Measurements from ENCODE around the gene ZNF672.

Gene ZNF672

GRCh38 chr1:248848602-248849001, 10.6 kb downstream of the ZNF672 start:
- CTCF ChIA-PET, result no interaction called here

GRCh38 chr1:248849152-248849551, 11.1 kb downstream of the ZNF672 start:
- Mint-ChIP-seq H3K27ac (no peak overlapping the region), H3K4me1 (no peaks in the 10 kb centered on the region), H3K9me3 (no peaks in the 10 kb centered on the region), H3K4me3 (no peak overlapping the region), H3K27me3 (no peaks in the 10 kb centered on the region), H3K36me3 (peaks cover 25% of the 10 kb centered on the region)
- CTCF ChIA-PET, result no interaction called here
- DNase-seq, result no peak

More at GRCh38 chr1:248848602-248849001, 10.6 kb downstream of the ZNF672 start:
- Mint-ChIP-seq H3K27me3 (no peaks in the 10 kb centered on the region), H3K4me3 (no peak overlapping the region), H3K27ac (peak overlapping the region; percentile 47), H3K4me1 (no peaks in the 10 kb centered on the region), H3K9me3 (no peaks in the 10 kb centered on the region), H3K36me3 (peaks cover 23% of the 10 kb centered on the region)
- no peak for DNase-seq

DNA sequence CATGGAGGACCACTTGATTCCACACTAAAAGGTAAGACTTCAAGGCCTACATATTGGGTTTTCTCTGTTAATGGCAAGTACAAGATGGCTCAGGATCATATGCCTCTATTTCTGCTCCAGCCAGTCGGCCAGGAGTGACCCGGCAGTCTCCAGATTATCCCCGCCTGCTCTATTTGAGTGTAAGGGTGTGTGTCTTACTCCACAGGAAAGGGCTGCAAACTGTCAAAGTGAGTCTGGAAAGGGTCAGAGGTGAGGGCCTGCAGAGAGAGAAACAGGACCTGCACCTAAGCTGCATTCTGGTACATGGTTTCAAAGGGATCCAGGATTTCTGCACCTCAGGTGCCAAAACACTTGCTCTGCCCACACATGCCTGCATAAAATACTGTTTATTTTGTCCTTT, 11.6 kb downstream of the ZNF672 start:
- H3K4me1 Mint-ChIP-seq, result no peaks in the 10 kb centered on the region
- DNase-seq, result no peak
- no peaks in the 10 kb centered on the region for H3K9me3 Mint-ChIP-seq
- H3K27ac Mint-ChIP-seq, result no peak overlapping the region
- no peaks in the 10 kb centered on the region for H3K27me3 Mint-ChIP-seq
- CTCF ChIA-PET, result interaction anchor here (1.0 kb wide), 1 partner anchor 9 kb away, joined by 3 read pairs; the partner anchor contains the start of gene ZNF692
- H3K4me3 Mint-ChIP-seq, result no peak overlapping the region
- peaks cover 22% of the 10 kb centered on the region for H3K36me3 Mint-ChIP-seq

DNA sequence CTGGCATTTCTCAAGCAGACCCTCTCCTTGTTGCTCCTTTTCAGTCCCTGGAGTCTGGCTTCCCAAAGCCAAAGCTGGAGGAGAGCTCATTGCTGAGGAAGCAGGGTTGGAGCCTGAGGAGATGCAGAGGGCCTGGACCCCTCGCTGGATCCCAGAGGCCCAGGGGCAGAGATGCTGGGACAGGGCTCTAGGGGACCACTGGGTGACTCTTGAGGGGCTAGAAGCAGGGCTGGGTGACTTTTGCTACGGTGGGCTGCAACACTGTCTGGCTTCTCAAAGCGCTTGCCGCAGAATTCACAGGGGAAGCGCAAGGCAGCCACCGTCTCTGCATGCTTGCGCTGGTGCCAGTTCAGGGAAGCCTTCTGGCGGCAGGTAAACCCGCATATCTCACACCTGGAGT, 12.1 kb downstream of the ZNF672 start:
- H3K9me3 Mint-ChIP-seq, result no peaks in the 10 kb centered on the region
- H3K4me3 Mint-ChIP-seq, result no peak overlapping the region
- no peak overlapping the region for H3K27ac Mint-ChIP-seq
- no peak for DNase-seq
- no peaks in the 10 kb centered on the region for H3K4me1 Mint-ChIP-seq
- CTCF ChIA-PET, result interaction anchor here (1.0 kb wide), 1 partner anchor 8 kb away, joined by 3 read pairs; the partner anchor contains the start of gene ZNF692
- H3K27me3 Mint-ChIP-seq, result no peaks in the 10 kb centered on the region
- peaks cover 26% of the 10 kb centered on the region for H3K36me3 Mint-ChIP-seq

DNA sequence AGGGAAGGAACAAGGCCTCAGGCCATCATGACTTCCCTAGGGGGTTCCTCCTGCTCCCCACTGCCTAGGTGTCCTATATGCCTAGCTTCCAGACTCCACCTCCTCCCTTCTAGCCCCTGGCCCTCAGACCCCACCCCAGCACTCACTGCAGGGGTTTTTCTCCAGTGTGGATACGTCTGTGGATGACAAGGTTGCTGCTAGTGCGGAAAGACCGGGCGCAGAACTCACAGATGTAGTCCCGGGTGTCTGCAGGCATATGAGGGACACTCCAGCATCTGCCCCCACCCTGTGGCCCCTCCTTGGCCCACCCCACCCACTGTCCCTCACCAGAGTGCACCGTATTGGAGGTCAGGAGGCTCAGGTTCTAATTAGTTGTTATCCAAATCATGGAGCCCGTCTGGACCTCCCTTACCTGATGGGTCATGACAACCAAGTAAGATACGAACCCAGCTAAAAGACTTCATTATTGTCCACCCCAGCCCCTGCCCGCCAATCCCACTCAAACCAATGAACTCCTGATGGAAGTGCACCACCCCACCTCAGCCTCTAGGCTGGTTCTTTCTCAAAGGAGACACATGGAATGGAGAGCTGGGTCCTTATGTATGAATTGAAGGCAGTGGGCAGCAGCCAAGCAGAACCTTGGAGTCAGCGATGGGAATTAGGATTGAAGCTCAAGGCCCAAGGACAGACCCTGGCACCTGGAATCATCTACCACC, 12.7 kb downstream of the ZNF672 start:
- CTCF ChIA-PET, result interaction anchor here (1.0 kb wide), 1 partner anchor 8 kb away, joined by 3 read pairs; the partner anchor contains the start of gene ZNF692
- Mint-ChIP-seq H3K27ac (no peak overlapping the region), H3K9me3 (no peaks in the 10 kb centered on the region), H3K36me3 (peaks cover 28% of the 10 kb centered on the region), H3K27me3 (no peaks in the 10 kb centered on the region), H3K4me1 (peaks cover under 1% of the 10 kb centered on the region), H3K4me3 (no peak overlapping the region)
- no peak for DNase-seq

DNA sequence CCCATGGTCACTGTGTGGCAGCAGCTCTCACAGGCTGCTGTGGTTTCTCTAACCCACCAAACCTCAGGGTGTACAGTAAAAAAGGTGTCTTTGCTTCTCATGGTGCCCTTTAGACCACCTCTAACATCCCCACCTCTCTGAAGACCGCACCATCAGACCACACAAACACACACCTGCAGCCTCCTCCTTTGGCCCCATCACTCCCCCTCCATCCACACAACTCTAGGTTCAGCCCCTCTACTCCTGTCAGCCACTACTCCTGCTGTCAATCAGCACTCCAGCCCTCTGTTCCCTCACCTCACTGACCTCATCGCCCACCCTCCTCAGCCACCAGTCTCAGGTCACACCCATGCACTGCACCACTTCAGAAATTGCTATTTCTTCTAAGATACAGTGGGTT, 13.4 kb downstream of the ZNF672 start:
- Mint-ChIP-seq H3K9me3 (no peaks in the 10 kb centered on the region), H3K4me1 (peaks cover 7% of the 10 kb centered on the region), H3K27ac (no peak overlapping the region), H3K4me3 (no peak overlapping the region), H3K27me3 (no peaks in the 10 kb centered on the region), H3K36me3 (peaks cover 31% of the 10 kb centered on the region)
- CTCF ChIA-PET, result no interaction called here
- no peak for DNase-seq

- peaks cover 18% of the 10 kb centered on the region for H3K4me1 Mint-ChIP-seq
- CTCF ChIA-PET, result interaction anchor here (1.3 kb wide), 1 partner anchor 14 kb away, joined by 3 read pairs; no protein-coding TSS in a partner anchor
- no peak overlapping the region for H3K4me3 Mint-ChIP-seq
These were observed 14.7 kb downstream of the ZNF672 start for GRCh38 chr1:248852481-248853405.

GRCh38 chr1:248853663-248854375, 15.8 kb downstream of the ZNF672 start:
- no peak overlapping the region for H3K4me3 Mint-ChIP-seq
- DNase-seq, result peak; percentile 32
- H3K27ac Mint-ChIP-seq, result no peak overlapping the region
- no peaks in the 10 kb centered on the region for H3K27me3 Mint-ChIP-seq
- no peaks in the 10 kb centered on the region for H3K9me3 Mint-ChIP-seq
- H3K36me3 Mint-ChIP-seq, result peaks cover 19% of the 10 kb centered on the region
- peaks cover 22% of the 10 kb centered on the region for H3K4me1 Mint-ChIP-seq
- CTCF ChIA-PET, result no interaction called here

More at GRCh38 chr1:248852481-248853405, 14.7 kb downstream of the ZNF672 start:
- no peak overlapping the region for H3K27ac Mint-ChIP-seq
- H3K36me3 Mint-ChIP-seq, result peaks cover 23% of the 10 kb centered on the region
- H3K27me3 Mint-ChIP-seq, result no peaks in the 10 kb centered on the region
- no peaks in the 10 kb centered on the region for H3K9me3 Mint-ChIP-seq
- no peak for DNase-seq

- Mint-ChIP-seq H3K36me3 (peaks cover 16% of the 10 kb centered on the region), H3K4me1 (peaks cover 36% of the 10 kb centered on the region), H3K27me3 (no peaks in the 10 kb centered on the region), H3K27ac (no peak overlapping the region), H3K9me3 (no peaks in the 10 kb centered on the region), H3K4me3 (no peak overlapping the region)
- no peak for DNase-seq
- CTCF ChIA-PET, result interaction anchor here (1.4 to 2.1 kb wide), 2 partner anchors 14 to 53 kb away, joined by 4 to 5 read pairs; no protein-coding TSS in a partner anchor
These were observed 17.6 kb downstream of the ZNF672 start for GRCh38 chr1:248855580-248855979.

GRCh38 chr1:248856176-248856575, 18.2 kb downstream of the ZNF672 start:
- H3K9me3 Mint-ChIP-seq, result no peaks in the 10 kb centered on the region
- peaks cover 36% of the 10 kb centered on the region for H3K4me1 Mint-ChIP-seq
- no peaks in the 10 kb centered on the region for H3K27me3 Mint-ChIP-seq
- CTCF ChIA-PET, result interaction anchor here (1.4 to 2.7 kb wide), 3 partner anchors 14 to 70 kb away, joined by 4 to 8 read pairs (median 5); no protein-coding TSS in a partner anchor
- no peak for DNase-seq
- peak overlapping the region; percentile 31 for H3K27ac Mint-ChIP-seq
- no peak overlapping the region for H3K4me3 Mint-ChIP-seq
- H3K36me3 Mint-ChIP-seq, result peaks cover 16% of the 10 kb centered on the region

DNA sequence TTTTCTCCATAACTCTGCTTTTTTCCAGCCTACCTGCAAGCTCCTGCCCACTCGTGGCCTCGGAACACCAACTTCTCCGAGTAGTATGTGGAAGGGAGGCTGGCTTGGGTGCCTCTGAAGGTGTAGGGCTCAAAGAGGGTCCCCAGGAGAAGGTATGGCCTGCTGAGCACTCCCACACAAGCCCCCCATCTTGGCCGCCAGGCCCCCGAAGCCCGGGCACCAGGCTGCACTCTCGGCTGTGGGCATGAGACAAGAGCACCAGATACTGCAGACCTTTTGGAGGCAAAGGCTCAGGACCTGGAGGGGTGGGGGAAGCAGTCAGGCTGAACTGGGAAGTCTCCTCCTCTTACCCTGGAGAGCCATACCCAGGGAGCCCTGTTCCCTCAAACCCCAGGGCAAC, 19.2 kb downstream of the ZNF672 start:
- Mint-ChIP-seq H3K4me1 (peaks cover 43% of the 10 kb centered on the region), H3K27me3 (no peaks in the 10 kb centered on the region), H3K4me3 (peak overlapping the region; percentile 89), H3K9me3 (no peaks in the 10 kb centered on the region), H3K27ac (peak overlapping the region; percentile 94), H3K36me3 (peaks cover 16% of the 10 kb centered on the region)
- no peak for DNase-seq
- CTCF ChIA-PET, result interaction anchor here (1.4 to 2.7 kb wide), 2 partner anchors 51 to 69 kb away, joined by 4 to 8 read pairs; no protein-coding TSS in a partner anchor

DNA sequence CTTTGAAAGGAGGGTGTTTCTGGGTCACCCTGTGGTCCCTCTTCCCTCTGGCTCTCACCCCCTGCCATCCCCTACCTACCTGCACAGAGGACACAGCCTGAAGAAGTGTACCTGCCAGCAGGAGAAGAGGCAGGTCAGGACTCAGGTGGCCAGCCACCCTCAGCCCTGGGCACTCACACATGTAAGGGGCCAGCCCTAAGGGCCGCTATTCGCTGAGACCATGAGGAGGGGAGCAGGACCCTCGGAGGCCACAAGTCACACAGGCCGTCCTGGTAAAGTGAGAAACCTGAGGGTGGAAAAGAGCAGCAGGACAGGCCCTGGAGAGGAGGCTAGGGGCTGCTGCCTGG, 19.7 kb downstream of the ZNF672 start:
- no peak for DNase-seq
- H3K27me3 Mint-ChIP-seq, result peaks cover 3% of the 10 kb centered on the region
- CTCF ChIA-PET, result interaction anchor here (0.8 to 2.9 kb wide), 8 partner anchors 8 to 69 kb away, joined by 3 to 19 read pairs (median 6); partner anchors contain the start of genes SH3BP5L and ZNF672
- peak overlapping the region; percentile 89 for H3K4me3 Mint-ChIP-seq
- peaks cover 16% of the 10 kb centered on the region for H3K36me3 Mint-ChIP-seq
- H3K27ac Mint-ChIP-seq, result peak overlapping the region; percentile 94
- H3K9me3 Mint-ChIP-seq, result no peaks in the 10 kb centered on the region
- peaks cover 48% of the 10 kb centered on the region for H3K4me1 Mint-ChIP-seq

- CTCF ChIA-PET, result interaction anchor here (0.8 to 2.9 kb wide), 11 partner anchors 8 to 68 kb away, joined by 3 to 19 read pairs (median 4); partner anchors contain the start of genes SH3BP5L and ZNF672
- H3K36me3 Mint-ChIP-seq, result peaks cover 16% of the 10 kb centered on the region
- H3K9me3 Mint-ChIP-seq, result no peaks in the 10 kb centered on the region
- H3K27ac Mint-ChIP-seq, result peak overlapping the region; percentile 94
- peak; percentile 53 for DNase-seq
- peaks cover 5% of the 10 kb centered on the region for H3K27me3 Mint-ChIP-seq
- H3K4me3 Mint-ChIP-seq, result peak overlapping the region; percentile 89
- peaks cover 52% of the 10 kb centered on the region for H3K4me1 Mint-ChIP-seq
These were observed 20.3 kb downstream of the ZNF672 start for GRCh38 chr1:248858096-248858890.
